Measurements from ENCODE around the gene DEAF1.
"Not testable (repeated sequence)": the region's sequence is repeated elsewhere in the genome, so short reads cannot be mapped to it uniquely, and the experiment has no call there.

The DEAF1 gene, protein sequence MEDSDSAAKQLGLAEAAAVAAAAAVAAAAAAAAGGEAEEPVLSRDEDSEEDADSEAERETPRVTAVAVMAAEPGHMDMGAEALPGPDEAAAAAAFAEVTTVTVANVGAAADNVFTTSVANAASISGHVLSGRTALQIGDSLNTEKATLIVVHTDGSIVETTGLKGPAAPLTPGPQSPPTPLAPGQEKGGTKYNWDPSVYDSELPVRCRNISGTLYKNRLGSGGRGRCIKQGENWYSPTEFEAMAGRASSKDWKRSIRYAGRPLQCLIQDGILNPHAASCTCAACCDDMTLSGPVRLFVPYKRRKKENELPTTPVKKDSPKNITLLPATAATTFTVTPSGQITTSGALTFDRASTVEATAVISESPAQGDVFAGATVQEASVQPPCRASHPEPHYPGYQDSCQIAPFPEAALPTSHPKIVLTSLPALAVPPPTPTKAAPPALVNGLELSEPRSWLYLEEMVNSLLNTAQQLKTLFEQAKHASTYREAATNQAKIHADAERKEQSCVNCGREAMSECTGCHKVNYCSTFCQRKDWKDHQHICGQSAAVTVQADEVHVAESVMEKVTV

DNA sequence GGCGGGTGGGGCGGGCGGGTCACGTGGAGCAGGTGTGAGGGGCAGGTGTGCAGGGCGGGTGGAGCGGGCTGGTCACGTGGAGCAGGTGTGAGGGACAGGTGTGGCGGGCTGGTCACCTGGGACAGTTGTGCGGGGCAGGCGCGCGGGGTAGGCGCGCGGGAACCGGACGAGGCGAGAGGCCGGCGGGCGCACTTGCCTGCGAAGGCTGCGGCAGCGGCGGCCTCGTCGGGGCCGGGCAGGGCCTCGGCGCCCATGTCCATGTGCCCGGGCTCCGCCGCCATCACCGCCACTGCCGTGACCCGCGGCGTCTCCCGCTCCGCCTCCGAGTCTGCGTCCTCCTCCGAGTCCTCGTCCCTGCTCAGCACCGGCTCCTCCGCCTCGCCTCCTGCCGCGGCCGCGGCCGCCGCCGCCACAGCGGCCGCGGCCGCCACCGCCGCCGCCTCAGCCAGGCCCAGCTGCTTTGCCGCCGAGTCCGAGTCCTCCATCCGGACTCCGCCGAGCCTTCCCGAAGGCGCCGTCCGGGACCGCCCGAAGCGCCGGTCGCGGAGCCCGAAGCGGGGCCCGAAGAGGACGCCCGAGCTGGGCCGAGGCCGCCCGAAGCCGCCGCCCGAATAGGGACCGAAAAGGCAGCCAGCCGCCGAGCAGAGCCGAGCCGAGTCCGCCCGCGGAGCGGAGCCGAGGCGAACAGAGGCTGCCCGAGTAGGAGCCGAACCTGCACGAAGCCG lies at the start of gene DEAF1:
Gene DEAF1 (minus strand): TSS at position 660 of the 725 bp plus-strand sequence. CDS start 175 bp downstream, at position 485.
- DNase-seq (ENCODE audit: low read depth in 1 of 2, low spot score in 1 of 2) = peak in 1 of 2 experiments; percentile 96
- in situ Hi-C loops (cut with HindIII; ENCODE audit: low pct_unique_long_range_greater_than_20kb, low sequenced_read_pairs) = no loop called here
- no peak for TF ChIP-seq JUND (IDR thresholded peaks at IDR 0.05; ENCODE audit: low read depth)

DNA sequence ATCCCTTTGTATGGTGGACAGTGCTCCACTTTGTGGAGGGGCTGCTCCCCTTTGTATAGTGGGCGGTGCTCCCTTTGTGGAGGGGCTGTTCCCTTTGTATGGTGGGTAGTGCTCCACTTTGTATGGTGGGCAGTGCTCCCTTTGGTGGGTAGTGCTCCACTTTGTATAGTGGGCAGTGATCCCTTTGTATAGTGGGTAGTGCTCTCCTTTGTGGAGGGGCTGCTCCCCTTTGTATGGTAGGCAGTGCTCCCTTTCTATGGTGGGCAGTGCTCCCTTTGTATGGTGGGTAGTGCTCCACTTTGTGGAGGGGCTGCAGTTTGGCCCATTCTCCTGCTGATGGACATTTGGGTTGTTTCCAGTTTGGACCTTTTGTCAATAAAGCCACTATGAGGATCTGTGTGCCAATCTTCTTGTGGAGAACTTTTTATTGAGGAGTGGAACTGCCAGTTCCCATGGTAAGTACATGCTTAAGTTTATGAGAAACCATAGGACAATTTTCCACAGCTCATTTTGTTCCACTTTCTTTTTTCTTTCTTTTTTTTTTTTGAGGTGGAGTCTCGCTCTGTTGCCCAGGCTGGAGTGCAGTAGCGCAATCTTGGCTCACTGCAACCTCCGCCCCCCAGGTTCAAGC lies 47.7 kb upstream of the DEAF1 start:
- no peak for TF ChIP-seq JUND (IDR thresholded peaks at IDR 0.05; ENCODE audit: low read depth)
- in situ Hi-C loops (cut with HindIII; ENCODE audit: low pct_unique_long_range_greater_than_20kb, low sequenced_read_pairs) = no loop called here
- DNase-seq (ENCODE audit: low read depth in 1 of 2, low spot score in 1 of 2) = no peak

DNA sequence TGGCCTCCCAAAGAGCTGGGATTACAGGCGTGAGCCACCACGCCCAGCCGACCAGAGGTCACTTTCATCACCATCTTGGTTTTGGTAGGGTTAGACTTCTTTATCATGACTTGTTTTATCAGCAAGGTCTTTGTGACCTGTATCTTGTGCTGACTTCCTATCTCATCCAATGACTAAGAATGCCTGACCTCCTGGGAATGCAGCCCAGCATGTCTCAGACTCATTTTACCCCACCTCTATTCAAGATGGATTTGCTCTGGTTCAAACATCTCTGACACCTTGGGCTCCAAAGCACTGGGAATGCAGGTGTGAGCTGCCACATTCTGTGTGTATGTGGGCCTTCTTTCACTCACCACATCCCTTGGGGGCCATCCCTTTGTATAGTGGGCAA lies 47.1 kb upstream of the DEAF1 start:
- TF ChIP-seq JUND (IDR thresholded peaks at IDR 0.05; ENCODE audit: low read depth) = no peak
- in situ Hi-C loops (cut with HindIII; ENCODE audit: low pct_unique_long_range_greater_than_20kb, low sequenced_read_pairs) = no loop called here
- no peak for DNase-seq (ENCODE audit: low read depth in 1 of 2, low spot score in 1 of 2)

DNA sequence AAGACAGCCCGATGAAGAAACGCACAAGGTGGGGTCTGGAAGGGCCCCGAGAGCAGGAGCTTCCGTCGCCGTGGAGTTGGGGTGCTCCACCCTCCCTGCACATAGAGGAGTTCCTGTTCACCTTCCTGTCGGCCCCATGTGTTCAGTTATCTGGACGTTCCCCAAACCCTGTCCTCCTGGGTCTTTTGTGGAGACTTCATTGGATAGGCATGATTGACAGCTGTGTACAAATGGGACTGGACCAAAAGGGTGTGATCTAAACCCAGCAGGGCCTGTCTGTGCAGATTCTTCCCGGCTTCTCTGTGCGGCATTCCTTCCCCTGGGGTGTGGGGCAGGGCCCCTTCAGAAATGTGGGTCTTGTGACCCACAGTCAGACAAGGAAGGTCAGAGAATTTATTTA lies 42.9 kb upstream of the DEAF1 start:
- DNase-seq (ENCODE audit: low read depth in 1 of 2, low spot score in 1 of 2) = peak in 1 of 2 experiments; percentile 84
- in situ Hi-C loops (cut with HindIII; ENCODE audit: low pct_unique_long_range_greater_than_20kb, low sequenced_read_pairs) = not testable (repeated sequence)

DNA sequence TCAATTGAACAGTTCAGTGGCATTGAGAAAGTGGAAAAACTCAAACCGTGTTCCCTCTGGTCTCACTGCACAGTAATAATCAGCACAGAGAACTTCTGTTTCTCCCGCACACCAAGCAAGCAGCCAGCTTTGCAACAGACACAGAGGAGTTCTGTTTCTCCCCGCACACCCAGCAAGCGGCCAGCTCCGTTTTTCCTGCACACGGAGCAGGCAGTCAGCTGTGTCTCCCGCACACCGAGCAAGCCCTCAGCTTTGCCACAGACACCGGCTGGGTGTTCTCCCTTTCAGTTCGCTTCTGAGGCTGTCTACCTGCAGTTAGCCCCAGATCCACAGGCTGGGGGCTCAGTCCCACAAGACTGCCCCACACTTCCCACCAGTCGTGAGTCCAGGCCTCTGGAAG lies 42.3 kb upstream of the DEAF1 start:
- in situ Hi-C loops (cut with HindIII; ENCODE audit: low pct_unique_long_range_greater_than_20kb, low sequenced_read_pairs) = no loop called here
- no peak for DNase-seq (ENCODE audit: low read depth in 1 of 2, low spot score in 1 of 2)
- no peak for TF ChIP-seq JUND (IDR thresholded peaks at IDR 0.05; ENCODE audit: low read depth)

DNA sequence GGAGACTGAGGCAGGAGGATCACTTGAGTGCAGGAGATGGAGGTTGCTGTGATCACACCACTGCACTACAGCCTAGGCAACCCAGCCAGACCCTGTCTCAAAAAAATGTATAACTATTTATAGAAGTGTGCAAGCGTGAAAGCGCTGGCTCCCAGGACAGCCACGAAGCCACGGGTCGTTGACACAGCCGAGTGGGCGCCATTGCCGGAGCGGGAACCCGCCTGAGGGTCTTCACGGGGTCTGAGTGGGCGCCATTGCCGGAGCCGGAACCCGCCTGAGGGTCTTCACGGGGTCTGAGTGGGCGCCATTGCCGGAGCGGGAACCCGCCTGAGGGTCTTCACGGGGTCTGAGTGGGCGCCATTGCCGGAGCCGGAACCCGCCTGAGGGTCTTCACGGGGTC lies 39.5 kb upstream of the DEAF1 start:
- in situ Hi-C loops (cut with HindIII; ENCODE audit: low pct_unique_long_range_greater_than_20kb, low sequenced_read_pairs) = not testable (repeated sequence)

DNA sequence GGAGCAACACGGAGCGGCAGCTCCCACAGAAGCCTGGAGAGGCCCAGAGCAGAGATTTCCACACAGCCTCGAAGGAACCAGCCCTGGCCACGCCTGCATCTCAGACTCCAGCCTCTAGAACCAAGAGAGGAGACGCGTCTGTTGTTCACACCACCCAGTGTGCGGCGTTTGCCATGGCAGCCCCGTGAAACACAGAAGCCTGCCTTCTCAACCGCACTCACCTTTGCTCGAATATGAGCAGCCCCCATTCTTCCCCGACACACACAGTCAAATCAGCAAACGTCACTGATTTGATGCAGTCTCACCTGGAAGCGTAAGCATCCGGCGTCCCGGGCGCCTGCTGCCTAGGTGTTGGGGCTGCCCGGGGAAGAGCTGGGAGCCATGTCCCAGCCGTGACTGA lies 38.0 kb upstream of the DEAF1 start:
- no peak for DNase-seq (ENCODE audit: low read depth in 1 of 2, low spot score in 1 of 2)
- TF ChIP-seq JUND (IDR thresholded peaks at IDR 0.05; ENCODE audit: low read depth) = no peak
- in situ Hi-C loops (cut with HindIII; ENCODE audit: low pct_unique_long_range_greater_than_20kb, low sequenced_read_pairs) = no loop called here

More for the DNA sequence above, 39.5 kb upstream of the DEAF1 start:
- DNase-seq (ENCODE audit: low read depth in 1 of 2, low spot score in 1 of 2) = not testable (repeated sequence)

DNA sequence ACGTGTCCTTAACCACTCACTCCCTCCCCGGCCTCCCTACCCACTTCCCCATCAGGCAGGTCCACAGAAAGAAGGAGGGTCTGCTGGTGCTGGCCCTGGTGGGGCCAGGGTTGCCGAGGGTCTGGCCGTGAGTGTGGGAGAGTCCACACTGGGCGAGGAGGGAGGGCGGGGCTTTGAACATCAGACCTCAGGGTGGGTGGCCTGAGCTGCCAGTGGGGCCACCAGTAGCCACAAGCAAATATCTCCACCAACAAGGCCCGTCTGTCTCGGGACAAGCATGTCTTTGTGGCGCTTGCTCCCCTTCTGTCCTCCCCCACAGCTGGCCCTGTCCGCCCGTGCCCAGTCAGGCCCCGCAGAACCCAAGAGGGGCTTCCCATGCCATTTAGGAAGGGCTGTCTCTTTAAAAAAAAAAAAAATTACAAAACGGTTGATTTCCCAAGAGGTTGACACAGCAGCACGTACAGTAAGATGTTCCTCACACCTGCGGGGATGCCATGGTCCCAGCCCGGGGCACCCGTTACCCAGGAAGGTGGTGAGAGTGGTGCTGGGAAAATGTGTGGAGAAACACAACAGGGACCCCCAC lies 34.6 kb upstream of the DEAF1 start:
- 0 out of 2 replicates have a peak, but pooled peaks have one; percentile 2 for TF ChIP-seq JUND (IDR thresholded peaks at IDR 0.05; ENCODE audit: low read depth)
- in situ Hi-C loops (cut with HindIII; ENCODE audit: low pct_unique_long_range_greater_than_20kb, low sequenced_read_pairs) = no loop called here
- DNase-seq (ENCODE audit: low read depth in 1 of 2, low spot score in 1 of 2) = no peak

DNA sequence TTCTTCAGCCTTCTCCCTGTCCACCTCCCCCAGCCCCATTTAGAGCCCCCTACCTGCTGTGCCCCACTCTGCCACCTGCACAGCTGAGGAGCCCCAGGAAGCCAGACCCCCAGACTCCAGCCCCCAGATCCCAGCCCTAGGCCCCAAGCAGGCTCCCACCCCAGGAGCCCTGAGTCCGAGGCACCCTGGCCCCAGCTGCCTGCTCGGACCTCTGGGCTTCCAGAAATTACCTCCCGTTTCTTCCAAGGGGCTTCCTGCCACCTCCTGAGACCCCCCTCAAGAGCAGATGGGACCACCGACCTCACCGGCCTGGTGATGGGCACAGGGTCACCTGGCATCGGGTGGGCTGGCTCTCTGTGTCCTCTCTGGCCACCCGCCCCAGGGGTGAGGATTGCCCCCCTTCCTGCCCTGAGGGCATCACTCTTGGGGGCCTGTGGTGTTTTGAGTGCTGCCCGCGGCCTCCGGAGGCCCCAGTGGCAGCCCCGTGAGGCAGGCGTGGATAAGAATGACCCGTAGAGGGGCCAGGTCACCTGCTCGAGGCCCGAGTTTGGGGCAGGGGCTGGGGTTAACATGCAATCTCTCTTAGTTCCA lies 34.0 kb upstream of the DEAF1 start:
- no peak for DNase-seq (ENCODE audit: low read depth in 1 of 2, low spot score in 1 of 2)
- in situ Hi-C loops (cut with HindIII; ENCODE audit: low pct_unique_long_range_greater_than_20kb, low sequenced_read_pairs) = no loop called here
- TF ChIP-seq JUND (IDR thresholded peaks at IDR 0.05; ENCODE audit: low read depth) = 0 out of 2 replicates have a peak, but pooled peaks have one; percentile 14

DNA sequence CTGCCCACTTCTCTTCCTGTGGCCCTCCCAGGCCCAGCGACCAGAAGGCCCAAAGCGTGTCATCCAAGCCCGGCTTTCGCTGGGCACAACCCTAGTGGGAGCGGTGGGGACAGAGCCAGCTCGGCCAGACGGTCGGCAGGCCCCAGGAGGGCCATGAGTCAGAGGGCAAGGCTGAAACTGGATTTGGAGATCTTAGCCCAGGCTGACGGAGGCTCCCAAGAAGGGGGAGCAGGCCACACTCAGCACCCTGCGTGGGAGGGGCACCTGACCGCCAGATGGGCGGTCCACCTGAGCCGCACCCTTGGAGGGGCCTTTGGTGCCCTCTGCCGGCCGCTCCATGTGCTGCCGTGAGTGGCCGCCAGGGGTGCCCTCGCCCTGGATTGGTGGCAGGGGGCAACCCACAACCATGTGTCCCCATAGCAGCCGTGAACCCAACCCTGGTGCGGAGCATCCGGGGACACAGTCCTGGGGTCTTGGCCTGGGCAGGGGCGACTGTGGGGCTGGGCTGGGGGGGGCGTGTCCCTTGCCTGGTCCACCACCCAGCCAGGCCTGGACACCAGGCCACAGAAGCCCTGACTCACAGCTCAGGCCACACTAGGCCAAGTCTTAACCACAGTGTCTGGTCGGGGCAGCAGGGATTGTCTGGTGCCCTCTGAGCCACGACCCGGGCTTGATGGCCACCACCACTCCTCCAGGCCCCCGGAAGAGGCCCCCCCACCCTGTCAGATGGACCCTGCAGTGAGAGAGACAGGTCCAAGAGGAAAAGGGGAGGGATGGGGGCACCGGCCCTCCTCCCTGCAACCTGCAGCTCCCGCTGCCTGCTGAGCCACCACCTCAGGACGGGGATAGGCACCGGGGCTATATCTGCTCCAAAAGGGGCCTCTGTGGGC lies 33.1 kb upstream of the DEAF1 start:
- in situ Hi-C loops (cut with HindIII; ENCODE audit: low pct_unique_long_range_greater_than_20kb, low sequenced_read_pairs) = no loop called here
- TF ChIP-seq JUND (IDR thresholded peaks at IDR 0.05; ENCODE audit: low read depth) = no peak
- peak; percentile 77 to 91 for DNase-seq (ENCODE audit: low read depth in 1 of 2, low spot score in 1 of 2)

DNA sequence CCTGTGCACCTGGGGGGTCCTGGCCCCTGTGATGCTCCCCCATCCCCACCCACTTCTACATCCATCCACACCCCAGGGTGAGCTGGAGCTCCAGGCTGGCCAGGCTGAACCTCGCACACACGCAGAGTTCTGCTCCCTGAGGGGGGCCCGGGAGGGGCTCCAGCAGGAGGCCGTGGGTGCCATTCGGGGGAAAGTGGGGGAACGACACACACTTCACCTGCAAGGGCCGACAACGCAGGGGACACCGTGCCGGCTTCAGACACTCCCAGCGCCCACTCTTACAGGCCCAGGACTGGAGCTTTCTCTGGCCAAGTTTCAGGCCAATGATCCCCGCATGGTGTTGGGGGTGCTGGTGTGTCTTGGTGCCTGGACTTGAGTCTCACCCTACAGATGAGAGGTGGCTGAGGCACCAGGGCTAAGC lies 32.3 kb upstream of the DEAF1 start:
- TF ChIP-seq JUND (IDR thresholded peaks at IDR 0.05; ENCODE audit: low read depth) = no peak
- DNase-seq (ENCODE audit: low read depth in 1 of 2, low spot score in 1 of 2) = no peak
- in situ Hi-C loops (cut with HindIII; ENCODE audit: low pct_unique_long_range_greater_than_20kb, low sequenced_read_pairs) = no loop called here
